GM23338 (cell line): ENCODE measurements around the gene RASGRP3. TPM values are rescaled to one million over a fixed set of nuclear protein-coding genes. Genes with fewer than 3 reads are reported as not detected.

ENCODE experiments used
- ATAC-seq: fragments of 200-7000 bp; cut with Tn5 transposase; 3 replicates; pipeline ENCODE4 v1.9.1; 2020
- DNase-seq: peaks from one replicate; pipeline ENCODE4 v3.0.0-alpha.2; 2015; ENCODE audit warnings: low spot score
- H2AFZ ChIP-seq: fragments of 200-600 bp; sonication (generic); 2 replicates; pipeline ENCODE4 v1.8.0; 2016; ENCODE audit warnings: antibody characterized with exemption, mild to moderate bottlenecking, moderate library complexity
- H3F3A ChIP-seq: fragments of 200-600 bp; sonication (generic); replicated peaks from 2 replicates; pipeline ENCODE4 v1.8.0; 2017; ENCODE audit warnings: antibody characterized with exemption, mixed run types, low read depth
- H3K27ac ChIP-seq: fragments of 200-600 bp; sonication (generic); 2 replicates; pipeline ENCODE4 v1.6.1; 2016; ENCODE audit warnings: low read depth
- H3K27me3 ChIP-seq: fragments of 200-600 bp; sonication (generic); 2 replicates; pipeline ENCODE4 v1.8.0; 2016; ENCODE audit warnings: mild to moderate bottlenecking, mixed run types, moderate library complexity; ENCODE audit not compliant: insufficient read depth
- H3K36me3 ChIP-seq: fragments of 200-600 bp; sonication (generic); 2 replicates; pipeline ENCODE4 v1.8.0; 2016; ENCODE audit warnings: mild to moderate bottlenecking; ENCODE audit not compliant: insufficient read depth
- H3K4me1 ChIP-seq: fragments of 200-600 bp; sonication (generic); 2 replicates; pipeline ENCODE4 v1.8.0; 2016; ENCODE audit warnings: mild to moderate bottlenecking, moderate library complexity; ENCODE audit not compliant: insufficient read depth
- H3K4me2 ChIP-seq: fragments of 200-600 bp; sonication (generic); 2 replicates; pipeline ENCODE4 v1.7.1; 2017; ENCODE audit warnings: mixed run types
- H3K4me3 ChIP-seq: fragments of 200-600 bp; sonication (generic); 2 replicates; pipeline ENCODE4 v1.6.1; 2016; ENCODE audit warnings: mixed run types
- H3K79me2 ChIP-seq: fragments of 200-600 bp; sonication (generic); replicated peaks from 2 replicates; pipeline ENCODE4 v1.8.0; 2017; ENCODE audit warnings: mild to moderate bottlenecking; ENCODE audit not compliant: insufficient read depth
- H3K9me2 ChIP-seq: fragments of 200-600 bp; sonication (generic); 2 replicates; pipeline ENCODE4 v1.8.0; 2017; ENCODE audit not compliant: insufficient read depth
- H4K20me1 ChIP-seq: fragments of 200-600 bp; sonication (generic); replicated peaks from 2 replicates; pipeline ENCODE4 v1.8.0; 2017; ENCODE audit warnings: mild to moderate bottlenecking; ENCODE audit not compliant: insufficient read depth
- H3K27ac Mint-ChIP-seq: 2 replicates; pipeline ENCODE4 v1.8.0; 2020; ENCODE audit warnings: inconsistent platforms, mild to moderate bottlenecking, moderate library complexity, mixed read lengths
- H3K27me3 Mint-ChIP-seq: 3 replicates; pipeline ENCODE4 v1.8.0; 2022; ENCODE audit warnings: low read depth, mild to moderate bottlenecking, moderate library complexity, mixed read lengths, inconsistent platforms; ENCODE audit not compliant: insufficient read depth, poor library complexity
- H3K36me3 Mint-ChIP-seq: 3 replicates; pipeline ENCODE4 v1.8.0; 2021; ENCODE audit warnings: low read depth, mild to moderate bottlenecking, inconsistent platforms, moderate library complexity, mixed read lengths
- H3K4me1 Mint-ChIP-seq: 3 replicates; pipeline ENCODE4 v1.8.0; 2020; ENCODE audit warnings: mild to moderate bottlenecking, inconsistent platforms, mixed read lengths
- H3K4me3 Mint-ChIP-seq: 3 replicates; pipeline ENCODE4 v1.8.0; 2021; ENCODE audit warnings: moderate library complexity, mild to moderate bottlenecking, inconsistent platforms, mixed read lengths
- H3K9me3 Mint-ChIP-seq: 3 replicates; pipeline ENCODE4 v1.8.0; 2020; ENCODE audit warnings: moderate library complexity, mild to moderate bottlenecking, inconsistent platforms, mixed read lengths
- CREB1 ChIP-seq: fragments of 250-450 bp; sonication (Bioruptor Pico); IDR thresholded peaks from 2 replicates; pipeline ENCODE4 v1.5.0; 2020; ENCODE audit warnings: low read depth, mild to moderate bottlenecking, moderate library complexity
- EZH2 ChIP-seq: fragments of 200-600 bp; sonication (generic); IDR thresholded peaks from one replicate; pipeline ENCODE4 v1.8.0; 2017; ENCODE audit warnings: antibody characterized with exemption, mild to moderate bottlenecking, low read depth; ENCODE audit not compliant: unreplicated experiment
- EZH2phosphoT487 ChIP-seq: fragments of 200-600 bp; sonication (generic); IDR thresholded peaks from one replicate; pipeline ENCODE4 v1.8.1; 2018; ENCODE audit warnings: antibody characterized with exemption; ENCODE audit not compliant: unreplicated experiment
- JUNB ChIP-seq: IDR thresholded peaks from one replicate; pipeline ENCODE4 v1.6.1; 2016; ENCODE audit warnings: antibody characterized with exemption; ENCODE audit not compliant: unreplicated experiment
- NANOG ChIP-seq: IDR thresholded peaks from 2 replicates; pipeline ENCODE4 v1.6.1; 2016; ENCODE audit warnings: antibody characterized with exemption, borderline replicate concordance
- POLR2AphosphoS5 ChIP-seq: IDR thresholded peaks from 2 replicates; pipeline ENCODE4 v1.6.1; 2016; ENCODE audit warnings: antibody characterized with exemption, low read depth
- STAT1 ChIP-seq: IDR thresholded peaks from one replicate; pipeline ENCODE4 v1.6.1; 2016; ENCODE audit warnings: antibody characterized with exemption; ENCODE audit not compliant: unreplicated experiment
- ZNF114 ChIP-seq: fragments of 250-450 bp; sonication (Bioruptor Pico); IDR thresholded peaks from 2 replicates; pipeline ENCODE4 v1.5.0; 2020; ENCODE audit warnings: mild to moderate bottlenecking, moderate library complexity
- ZNF331 ChIP-seq: fragments of 250-450 bp; sonication (Bioruptor Pico); IDR thresholded peaks from 2 replicates; pipeline ENCODE4 v1.5.0; 2020; ENCODE audit warnings: low read depth, mild to moderate bottlenecking, moderate library complexity
- polyA plus RNA-seq: library from polyadenylated mRNA; unstranded; fragments of >200 nt; fragmentation: Nextera tagmentation; extraction: Ambion mirVana; gene quantifications from 2 replicates; pipeline ENCODE4 v1.2.1, GENCODE V29; 2016
- total RNA-seq: library from RNA; depleted of rRNA; stranded (reverse); fragments of >200 nt; shearing (Covaris generic); gene quantifications from 2 replicates; pipeline ENCODE4 v1.2.3, GENCODE V29; 2014
- TF ChIP-seq, protein P1 (sequence below), 2 experiments: fragments of 200-600 bp in 1 of 2; sonication (generic) in 1 of 2; conservative IDR thresholded peaks; 2 replicates each; pipeline versions ENCODE4 v1.5.1 to v1.6.1; 2016 to 2017; ENCODE audit warnings: antibody characterized with exemption in 2 of 2, low read depth in 2 of 2, mild to moderate bottlenecking in 2 of 2, moderate library complexity in 1 of 2
- TF ChIP-seq, protein P2 (sequence below): IDR thresholded peaks from one replicate; pipeline ENCODE4 v1.6.1; 2018; ENCODE audit warnings: antibody characterized with exemption; ENCODE audit not compliant: unreplicated experiment
- TF ChIP-seq, protein P3 (sequence below): IDR thresholded peaks from 2 replicates; pipeline ENCODE4 v1.6.1; 2016; ENCODE audit warnings: antibody characterized with exemption
- TF ChIP-seq, protein P4 (sequence below): fragments of 250-450 bp; sonication (Bioruptor Pico); IDR thresholded peaks from 2 replicates; pipeline ENCODE4 v1.5.0; 2020; ENCODE audit warnings: mild to moderate bottlenecking, moderate library complexity

Gene RASGRP3
- total and polyA plus RNA-seq, 2 experiments from 2014 or later: 0.19 to 0.69 TPM

DNA sequence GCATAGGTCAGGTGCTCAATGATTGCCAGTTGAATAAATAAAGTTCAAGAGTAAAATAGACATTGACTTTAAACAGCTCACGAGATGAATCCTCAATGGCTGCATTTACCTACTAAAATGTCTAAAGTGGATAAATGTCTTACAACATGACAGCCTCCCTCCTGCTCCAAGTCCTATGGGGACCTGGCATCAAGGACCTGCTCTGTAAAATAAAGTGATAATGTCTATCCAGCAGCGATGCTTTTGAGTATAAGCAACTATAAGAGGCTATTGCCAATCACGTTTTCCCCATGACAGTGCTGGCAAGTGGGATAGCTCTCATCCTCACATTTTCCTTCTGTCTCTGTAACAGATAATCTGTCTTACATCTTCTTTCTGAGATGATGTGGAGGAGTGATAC is 37.0 kb downstream of the RASGRP3 start:
- H3K9me2 ChIP-seq: 0 out of 2 replicates have a peak, but pooled peaks cover 6% of the 10 kb centered on the region
- H3K36me3 ChIP-seq: no peaks in the 10 kb centered on the region
- no peaks in the 10 kb centered on the region for H3K79me2 ChIP-seq
- no peak for DNase-seq
- H3K4me1 ChIP-seq: no peaks in the 10 kb centered on the region
- H3K27me3 Mint-ChIP-seq: no peaks in the 10 kb centered on the region
- H3K27ac ChIP-seq: no peak overlapping the region
- no peaks in the 10 kb centered on the region for H3K36me3 Mint-ChIP-seq
- no peaks in the 10 kb centered on the region for H3K9me3 Mint-ChIP-seq
- TF ChIP-seq STAT1: no peak
- no peak for TF ChIP-seq ZNF114 (CRISPR knock-in tag)
- no peak for TF ChIP-seq EZH2phosphoT487
- no peak for TF ChIP-seq JUNB
- TF ChIP-seq, protein P1, sequence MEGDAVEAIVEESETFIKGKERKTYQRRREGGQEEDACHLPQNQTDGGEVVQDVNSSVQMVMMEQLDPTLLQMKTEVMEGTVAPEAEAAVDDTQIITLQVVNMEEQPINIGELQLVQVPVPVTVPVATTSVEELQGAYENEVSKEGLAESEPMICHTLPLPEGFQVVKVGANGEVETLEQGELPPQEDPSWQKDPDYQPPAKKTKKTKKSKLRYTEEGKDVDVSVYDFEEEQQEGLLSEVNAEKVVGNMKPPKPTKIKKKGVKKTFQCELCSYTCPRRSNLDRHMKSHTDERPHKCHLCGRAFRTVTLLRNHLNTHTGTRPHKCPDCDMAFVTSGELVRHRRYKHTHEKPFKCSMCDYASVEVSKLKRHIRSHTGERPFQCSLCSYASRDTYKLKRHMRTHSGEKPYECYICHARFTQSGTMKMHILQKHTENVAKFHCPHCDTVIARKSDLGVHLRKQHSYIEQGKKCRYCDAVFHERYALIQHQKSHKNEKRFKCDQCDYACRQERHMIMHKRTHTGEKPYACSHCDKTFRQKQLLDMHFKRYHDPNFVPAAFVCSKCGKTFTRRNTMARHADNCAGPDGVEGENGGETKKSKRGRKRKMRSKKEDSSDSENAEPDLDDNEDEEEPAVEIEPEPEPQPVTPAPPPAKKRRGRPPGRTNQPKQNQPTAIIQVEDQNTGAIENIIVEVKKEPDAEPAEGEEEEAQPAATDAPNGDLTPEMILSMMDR (conservative IDR thresholded peaks at IDR 0.05; ENCODE audit: low read depth in 2 of 2): no peak
- TF ChIP-seq, protein P2, sequence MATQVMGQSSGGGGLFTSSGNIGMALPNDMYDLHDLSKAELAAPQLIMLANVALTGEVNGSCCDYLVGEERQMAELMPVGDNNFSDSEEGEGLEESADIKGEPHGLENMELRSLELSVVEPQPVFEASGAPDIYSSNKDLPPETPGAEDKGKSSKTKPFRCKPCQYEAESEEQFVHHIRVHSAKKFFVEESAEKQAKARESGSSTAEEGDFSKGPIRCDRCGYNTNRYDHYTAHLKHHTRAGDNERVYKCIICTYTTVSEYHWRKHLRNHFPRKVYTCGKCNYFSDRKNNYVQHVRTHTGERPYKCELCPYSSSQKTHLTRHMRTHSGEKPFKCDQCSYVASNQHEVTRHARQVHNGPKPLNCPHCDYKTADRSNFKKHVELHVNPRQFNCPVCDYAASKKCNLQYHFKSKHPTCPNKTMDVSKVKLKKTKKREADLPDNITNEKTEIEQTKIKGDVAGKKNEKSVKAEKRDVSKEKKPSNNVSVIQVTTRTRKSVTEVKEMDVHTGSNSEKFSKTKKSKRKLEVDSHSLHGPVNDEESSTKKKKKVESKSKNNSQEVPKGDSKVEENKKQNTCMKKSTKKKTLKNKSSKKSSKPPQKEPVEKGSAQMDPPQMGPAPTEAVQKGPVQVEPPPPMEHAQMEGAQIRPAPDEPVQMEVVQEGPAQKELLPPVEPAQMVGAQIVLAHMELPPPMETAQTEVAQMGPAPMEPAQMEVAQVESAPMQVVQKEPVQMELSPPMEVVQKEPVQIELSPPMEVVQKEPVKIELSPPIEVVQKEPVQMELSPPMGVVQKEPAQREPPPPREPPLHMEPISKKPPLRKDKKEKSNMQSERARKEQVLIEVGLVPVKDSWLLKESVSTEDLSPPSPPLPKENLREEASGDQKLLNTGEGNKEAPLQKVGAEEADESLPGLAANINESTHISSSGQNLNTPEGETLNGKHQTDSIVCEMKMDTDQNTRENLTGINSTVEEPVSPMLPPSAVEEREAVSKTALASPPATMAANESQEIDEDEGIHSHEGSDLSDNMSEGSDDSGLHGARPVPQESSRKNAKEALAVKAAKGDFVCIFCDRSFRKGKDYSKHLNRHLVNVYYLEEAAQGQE: no peak
- TF ChIP-seq ZNF331 (CRISPR knock-in tag): no peak
- no peak for TF ChIP-seq NANOG
- TF ChIP-seq POLR2AphosphoS5: no peak
- TF ChIP-seq, protein P3, sequence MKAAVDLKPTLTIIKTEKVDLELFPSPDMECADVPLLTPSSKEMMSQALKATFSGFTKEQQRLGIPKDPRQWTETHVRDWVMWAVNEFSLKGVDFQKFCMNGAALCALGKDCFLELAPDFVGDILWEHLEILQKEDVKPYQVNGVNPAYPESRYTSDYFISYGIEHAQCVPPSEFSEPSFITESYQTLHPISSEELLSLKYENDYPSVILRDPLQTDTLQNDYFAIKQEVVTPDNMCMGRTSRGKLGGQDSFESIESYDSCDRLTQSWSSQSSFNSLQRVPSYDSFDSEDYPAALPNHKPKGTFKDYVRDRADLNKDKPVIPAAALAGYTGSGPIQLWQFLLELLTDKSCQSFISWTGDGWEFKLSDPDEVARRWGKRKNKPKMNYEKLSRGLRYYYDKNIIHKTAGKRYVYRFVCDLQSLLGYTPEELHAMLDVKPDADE: no peak
- no peak for TF ChIP-seq CREB1
- TF ChIP-seq EZH2: no peak
- TF ChIP-seq, protein P4, sequence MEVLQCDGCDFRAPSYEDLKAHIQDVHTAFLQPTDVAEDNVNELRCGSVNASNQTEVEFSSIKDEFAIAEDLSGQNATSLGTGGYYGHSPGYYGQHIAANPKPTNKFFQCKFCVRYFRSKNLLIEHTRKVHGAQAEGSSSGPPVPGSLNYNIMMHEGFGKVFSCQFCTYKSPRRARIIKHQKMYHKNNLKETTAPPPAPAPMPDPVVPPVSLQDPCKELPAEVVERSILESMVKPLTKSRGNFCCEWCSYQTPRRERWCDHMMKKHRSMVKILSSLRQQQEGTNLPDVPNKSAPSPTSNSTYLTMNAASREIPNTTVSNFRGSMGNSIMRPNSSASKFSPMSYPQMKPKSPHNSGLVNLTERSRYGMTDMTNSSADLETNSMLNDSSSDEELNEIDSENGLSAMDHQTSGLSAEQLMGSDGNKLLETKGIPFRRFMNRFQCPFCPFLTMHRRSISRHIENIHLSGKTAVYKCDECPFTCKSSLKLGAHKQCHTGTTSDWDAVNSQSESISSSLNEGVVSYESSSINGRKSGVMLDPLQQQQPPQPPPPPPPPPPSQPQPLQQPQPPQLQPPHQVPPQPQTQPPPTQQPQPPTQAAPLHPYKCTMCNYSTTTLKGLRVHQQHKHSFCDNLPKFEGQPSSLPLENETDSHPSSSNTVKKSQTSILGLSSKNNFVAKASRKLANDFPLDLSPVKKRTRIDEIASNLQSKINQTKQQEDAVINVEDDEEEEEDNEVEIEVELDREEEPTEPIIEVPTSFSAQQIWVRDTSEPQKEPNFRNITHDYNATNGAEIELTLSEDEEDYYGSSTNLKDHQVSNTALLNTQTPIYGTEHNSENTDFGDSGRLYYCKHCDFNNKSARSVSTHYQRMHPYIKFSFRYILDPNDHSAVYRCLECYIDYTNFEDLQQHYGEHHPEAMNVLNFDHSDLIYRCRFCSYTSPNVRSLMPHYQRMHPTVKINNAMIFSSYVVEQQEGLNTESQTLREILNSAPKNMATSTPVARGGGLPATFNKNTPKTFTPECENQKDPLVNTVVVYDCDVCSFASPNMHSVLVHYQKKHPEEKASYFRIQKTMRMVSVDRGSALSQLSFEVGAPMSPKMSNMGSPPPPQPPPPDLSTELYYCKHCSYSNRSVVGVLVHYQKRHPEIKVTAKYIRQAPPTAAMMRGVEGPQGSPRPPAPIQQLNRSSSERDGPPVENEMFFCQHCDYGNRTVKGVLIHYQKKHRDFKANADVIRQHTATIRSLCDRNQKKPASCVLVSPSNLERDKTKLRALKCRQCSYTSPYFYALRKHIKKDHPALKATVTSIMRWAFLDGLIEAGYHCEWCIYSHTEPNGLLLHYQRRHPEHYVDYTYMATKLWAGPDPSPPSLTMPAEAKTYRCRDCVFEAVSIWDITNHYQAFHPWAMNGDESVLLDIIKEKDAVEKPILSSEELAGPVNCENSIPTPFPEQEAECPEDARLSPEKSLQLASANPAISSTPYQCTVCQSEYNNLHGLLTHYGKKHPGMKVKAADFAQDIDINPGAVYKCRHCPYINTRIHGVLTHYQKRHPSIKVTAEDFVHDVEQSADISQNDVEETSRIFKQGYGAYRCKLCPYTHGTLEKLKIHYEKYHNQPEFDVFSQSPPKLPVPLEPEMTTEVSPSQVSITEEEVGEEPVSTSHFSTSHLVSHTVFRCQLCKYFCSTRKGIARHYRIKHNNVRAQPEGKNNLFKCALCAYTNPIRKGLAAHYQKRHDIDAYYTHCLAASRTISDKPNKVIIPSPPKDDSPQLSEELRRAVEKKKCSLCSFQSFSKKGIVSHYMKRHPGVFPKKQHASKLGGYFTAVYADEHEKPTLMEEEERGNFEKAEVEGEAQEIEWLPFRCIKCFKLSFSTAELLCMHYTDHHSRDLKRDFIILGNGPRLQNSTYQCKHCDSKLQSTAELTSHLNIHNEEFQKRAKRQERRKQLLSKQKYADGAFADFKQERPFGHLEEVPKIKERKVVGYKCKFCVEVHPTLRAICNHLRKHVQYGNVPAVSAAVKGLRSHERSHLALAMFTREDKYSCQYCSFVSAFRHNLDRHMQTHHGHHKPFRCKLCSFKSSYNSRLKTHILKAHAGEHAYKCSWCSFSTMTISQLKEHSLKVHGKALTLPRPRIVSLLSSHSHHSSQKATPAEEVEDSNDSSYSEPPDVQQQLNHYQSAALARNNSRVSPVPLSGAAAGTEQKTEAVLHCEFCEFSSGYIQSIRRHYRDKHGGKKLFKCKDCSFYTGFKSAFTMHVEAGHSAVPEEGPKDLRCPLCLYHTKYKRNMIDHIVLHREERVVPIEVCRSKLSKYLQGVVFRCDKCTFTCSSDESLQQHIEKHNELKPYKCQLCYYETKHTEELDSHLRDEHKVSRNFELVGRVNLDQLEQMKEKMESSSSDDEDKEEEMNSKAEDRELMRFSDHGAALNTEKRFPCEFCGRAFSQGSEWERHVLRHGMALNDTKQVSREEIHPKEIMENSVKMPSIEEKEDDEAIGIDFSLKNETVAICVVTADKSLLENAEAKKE (CRISPR knock-in tag): no peak
- ATAC-seq: no peak
- H2AFZ ChIP-seq: no peak overlapping the region
- H3K4me2 ChIP-seq: no peak overlapping the region
- H3K4me3 ChIP-seq: no peak overlapping the region
- no peaks in the 10 kb centered on the region for H3F3A ChIP-seq
- no peak overlapping the region for H3K4me3 Mint-ChIP-seq
- H3K27ac Mint-ChIP-seq: no peak overlapping the region
- no peaks in the 10 kb centered on the region for H4K20me1 ChIP-seq
- H3K4me1 Mint-ChIP-seq: no peaks in the 10 kb centered on the region; the same call in 1 of the 3 replicates
- H3K27me3 ChIP-seq: no peaks in the 10 kb centered on the region
